Measurements from ENCODE around the gene PLD5.
"Not testable (repeated sequence)": the region's sequence is repeated elsewhere in the genome, so short reads cannot be mapped to it uniquely, and the experiment has no call there.

Gene PLD5

DNA sequence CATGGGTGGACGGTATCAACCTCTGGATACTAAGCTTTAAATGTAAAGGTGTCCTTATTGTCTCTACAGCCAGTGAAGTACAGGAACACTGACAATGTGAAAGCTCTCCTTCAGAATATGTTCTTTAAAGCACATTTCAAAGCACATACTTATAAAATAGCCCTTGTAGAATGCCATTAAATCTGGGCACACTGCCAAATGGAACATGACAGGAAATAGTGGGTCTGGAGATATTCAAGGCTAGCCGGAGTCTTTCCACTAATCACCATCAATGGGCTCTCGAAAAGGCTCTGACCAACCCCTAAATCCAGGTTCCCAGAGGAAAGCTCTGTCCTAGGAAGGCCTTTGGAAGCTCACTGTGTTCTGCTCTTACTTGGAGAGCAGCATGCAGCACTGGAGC lies 46.6 kb downstream of the PLD5 start:
- no peak for DNase-seq (ENCODE audit: low spot score)

DNA sequence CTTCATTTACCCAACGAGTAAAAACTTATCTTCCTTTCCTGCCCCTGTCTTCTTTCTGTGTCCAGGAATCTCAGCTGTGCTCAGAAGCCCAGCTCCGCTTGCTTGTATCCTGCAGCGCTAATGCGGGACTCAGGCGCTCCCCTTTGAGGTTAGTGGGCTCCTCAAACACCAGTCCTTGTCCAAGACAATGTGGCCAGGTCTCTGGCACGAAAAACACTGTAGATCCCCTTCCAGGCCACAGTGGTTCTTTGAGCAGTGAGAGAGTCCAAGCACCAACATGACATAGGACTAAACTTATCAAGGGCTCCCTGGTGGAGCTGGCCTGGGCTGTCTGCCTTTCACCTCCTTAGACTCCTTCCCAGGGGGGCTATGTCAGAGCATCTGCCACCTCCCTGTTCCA lies 53.7 kb downstream of the PLD5 start:
- no peak for DNase-seq (ENCODE audit: low spot score)

DNA sequence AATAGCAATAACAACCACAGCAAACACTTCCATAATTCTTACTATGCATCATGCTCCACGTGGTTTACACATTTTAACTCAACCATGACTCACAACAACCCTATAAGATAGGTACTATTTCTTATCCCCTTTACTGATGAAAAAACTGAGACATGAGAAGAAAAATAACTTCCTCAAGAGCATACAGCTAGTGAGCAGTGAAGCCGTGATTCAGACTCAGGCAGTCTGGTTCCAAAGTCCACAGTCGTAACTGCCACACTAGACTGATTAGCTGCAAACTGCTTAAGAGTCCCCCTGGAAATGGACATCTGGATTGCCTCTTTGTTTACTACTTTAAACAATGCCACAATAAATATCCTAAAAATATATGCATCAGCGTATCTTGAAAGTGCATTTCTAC lies 55.7 kb downstream of the PLD5 start:
- no peak for DNase-seq (ENCODE audit: low spot score)

DNA sequence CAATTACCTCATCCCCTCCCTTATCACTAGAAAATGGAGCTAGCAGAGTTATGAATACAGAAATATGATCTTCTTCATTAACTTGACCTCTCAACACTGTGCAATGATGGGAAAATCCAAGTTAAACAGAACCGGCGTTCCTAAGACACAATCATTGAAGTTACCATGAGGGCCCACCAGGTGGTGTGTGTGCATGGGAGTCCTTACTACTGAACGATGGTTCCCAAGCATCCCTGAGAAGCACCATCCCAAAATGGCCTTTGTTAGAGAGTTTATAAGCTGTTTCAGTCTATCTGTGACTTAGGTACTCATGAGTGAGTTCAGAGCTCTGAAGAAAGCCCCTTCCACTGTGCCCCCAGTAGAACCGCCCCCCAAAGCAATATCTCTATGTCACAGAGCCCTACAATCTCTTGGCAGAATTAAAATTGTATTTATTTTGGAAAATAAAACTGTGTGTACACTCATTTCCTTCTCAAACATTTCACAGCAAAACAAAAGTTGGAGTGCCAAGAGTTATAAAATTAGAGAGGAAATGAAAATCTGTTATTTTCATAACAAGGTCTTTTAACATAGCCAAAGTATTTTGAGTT lies 56.8 kb downstream of the PLD5 start:
- no peak for DNase-seq (ENCODE audit: low spot score)

DNA sequence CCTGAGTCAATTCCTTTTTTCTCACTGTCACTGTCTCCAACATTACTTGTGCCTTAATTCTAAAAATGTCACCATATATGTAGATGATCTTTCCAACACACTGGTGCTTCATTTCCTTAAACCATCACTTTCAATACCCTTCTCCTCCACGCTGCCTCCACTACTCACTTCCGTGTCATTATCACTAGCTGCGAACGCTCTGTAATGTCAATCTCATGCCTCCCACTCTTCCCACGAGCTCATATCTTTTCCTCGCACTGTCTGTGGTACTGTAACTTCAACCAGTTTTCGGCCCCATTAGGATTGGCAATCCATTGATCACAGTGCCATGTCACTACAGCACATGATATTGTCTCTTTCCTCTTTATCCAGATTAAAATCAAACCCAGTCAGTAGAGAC lies 61.6 kb downstream of the PLD5 start:
- no peak for DNase-seq (ENCODE audit: low spot score)

DNA sequence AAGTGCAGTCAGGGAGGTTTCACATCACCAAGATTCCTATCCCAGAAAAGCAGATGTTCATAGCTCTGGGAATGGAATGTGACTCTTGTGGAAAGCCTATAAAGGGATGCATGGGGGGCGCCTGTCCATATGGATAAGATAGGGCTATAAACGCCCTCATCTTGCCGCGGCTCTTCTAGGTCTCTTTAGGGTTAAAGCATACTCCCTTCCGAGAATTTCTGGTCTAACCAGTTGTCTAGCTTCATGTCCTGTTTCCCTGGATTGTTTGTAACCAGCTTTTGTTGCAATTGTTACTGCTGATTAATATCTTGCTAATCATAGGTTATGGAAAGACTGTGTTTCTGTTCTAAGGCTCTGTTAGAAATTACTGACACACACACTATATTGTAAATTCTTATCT lies 64.8 kb downstream of the PLD5 start:
- DNase-seq (ENCODE audit: low spot score): not testable (repeated sequence)

DNA sequence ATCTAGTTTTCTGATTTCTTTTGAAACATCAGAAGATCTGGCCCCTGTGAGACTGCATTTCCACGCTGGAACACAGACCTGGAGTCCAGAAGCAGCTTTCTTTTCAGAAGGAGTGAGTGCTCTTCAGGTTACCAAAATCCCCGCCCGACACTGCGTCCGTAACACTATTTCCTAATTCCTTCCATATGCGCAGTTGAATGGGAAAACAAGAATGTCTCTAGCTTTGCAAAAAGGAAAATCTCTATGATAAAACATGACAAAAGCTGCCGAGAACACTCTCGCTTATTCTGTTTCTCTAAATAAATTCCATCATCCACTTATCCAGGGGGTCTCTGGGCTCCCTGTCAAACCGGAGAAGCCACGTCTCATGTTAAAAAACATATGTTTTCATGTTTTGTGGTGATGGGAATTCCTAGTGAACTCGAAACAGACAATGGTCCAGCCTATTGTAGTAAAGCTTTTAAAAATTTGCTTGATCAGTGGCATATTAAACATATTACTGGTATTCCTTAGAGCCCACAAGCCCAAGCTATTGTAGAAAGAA lies 67.7 kb downstream of the PLD5 start:
- DNase-seq (ENCODE audit: low spot score): no peak

DNA sequence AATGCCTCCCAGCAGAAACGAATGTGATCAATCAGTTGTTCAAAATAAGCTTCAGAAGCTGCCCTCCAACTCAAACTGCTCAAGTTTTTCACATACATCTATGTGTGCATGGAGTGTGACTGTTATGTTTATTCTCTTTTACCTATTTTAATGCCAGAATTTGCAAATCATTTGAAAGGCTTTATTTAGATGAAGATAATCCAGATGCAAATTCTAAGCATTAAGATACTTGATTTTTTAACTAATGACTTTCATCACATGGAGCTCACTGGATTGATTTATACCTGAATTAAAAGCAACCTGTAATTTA lies 69.5 kb downstream of the PLD5 start:
- DNase-seq (ENCODE audit: low spot score): no peak

DNA sequence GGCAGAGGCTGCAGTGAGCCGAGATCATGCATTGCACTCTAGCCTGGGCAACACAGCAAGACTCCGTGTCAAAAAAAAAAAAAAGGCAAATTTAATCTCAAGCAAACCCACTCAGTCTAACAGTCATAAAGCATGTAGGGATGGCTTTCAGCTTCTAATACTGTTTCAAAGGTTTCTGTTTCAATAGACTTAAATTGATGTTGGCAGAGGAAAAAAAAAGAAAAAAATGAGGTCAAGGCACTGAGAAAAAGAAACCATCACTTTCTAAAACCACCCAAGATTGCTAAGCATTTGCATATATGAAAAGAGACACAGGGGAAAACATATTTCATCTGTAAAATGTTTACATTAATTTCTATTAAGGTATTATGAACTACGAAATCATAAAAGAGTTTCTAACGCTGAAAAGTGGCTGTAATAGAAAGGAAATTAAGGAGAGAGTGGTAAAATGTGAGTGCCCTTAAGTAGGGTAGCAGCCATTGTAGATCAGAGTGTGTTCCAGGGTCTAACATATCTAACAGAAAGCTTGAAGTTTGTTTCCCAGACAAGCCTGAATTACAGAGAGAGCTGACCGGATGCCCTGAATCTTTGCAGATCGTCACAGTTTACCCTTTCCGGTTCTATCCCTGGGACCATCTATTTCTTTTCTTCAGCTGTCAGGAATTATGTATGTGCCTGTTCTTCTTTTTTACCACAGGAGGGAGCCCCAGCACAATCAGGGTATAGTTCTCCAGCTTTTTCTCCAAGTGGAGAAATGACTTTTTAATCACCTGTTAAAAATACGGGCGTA lies 70.0 kb downstream of the PLD5 start:
- DNase-seq (ENCODE audit: low spot score): no peak

DNA sequence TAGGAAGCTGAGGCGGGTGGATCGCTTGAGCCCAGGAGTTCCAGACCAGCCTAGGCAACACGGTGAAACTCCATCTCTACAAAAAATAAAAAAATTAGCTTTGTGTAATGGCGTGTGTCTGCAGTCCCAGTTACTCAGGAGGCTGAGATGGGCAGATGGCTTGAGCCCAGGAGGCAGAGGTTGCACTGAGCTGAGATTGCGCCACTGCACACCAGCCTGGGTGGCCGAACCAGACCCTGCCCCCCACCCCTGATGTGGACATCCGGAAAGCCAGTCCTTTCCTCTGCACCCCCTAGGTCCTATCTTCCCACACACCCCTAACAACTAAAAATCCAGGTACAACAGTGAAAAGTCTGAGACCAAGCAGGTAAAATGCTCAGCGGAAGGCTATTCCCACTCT lies 71.9 kb downstream of the PLD5 start:
- no peak for DNase-seq (ENCODE audit: low spot score)

DNA sequence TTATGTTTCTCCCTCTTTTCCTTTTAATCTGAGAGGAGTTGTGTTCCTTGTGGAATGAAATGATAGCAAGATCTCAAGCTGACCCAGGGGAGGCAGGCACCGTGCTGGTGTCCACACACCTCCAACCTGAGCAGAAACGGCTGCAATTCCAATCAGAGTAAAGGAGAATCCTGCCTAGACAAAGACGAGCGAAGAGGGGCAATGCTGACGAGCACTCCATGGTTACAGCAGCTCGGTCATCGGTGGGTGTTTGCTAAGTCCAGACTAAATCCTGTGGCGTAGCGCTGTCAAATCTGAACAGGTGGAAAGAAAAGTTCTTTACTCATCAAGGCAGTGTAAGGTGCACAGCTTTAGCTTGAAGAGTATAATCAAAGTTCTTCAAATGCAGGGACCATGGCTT lies 74.8 kb downstream of the PLD5 start:
- no peak for DNase-seq (ENCODE audit: low spot score)

DNA sequence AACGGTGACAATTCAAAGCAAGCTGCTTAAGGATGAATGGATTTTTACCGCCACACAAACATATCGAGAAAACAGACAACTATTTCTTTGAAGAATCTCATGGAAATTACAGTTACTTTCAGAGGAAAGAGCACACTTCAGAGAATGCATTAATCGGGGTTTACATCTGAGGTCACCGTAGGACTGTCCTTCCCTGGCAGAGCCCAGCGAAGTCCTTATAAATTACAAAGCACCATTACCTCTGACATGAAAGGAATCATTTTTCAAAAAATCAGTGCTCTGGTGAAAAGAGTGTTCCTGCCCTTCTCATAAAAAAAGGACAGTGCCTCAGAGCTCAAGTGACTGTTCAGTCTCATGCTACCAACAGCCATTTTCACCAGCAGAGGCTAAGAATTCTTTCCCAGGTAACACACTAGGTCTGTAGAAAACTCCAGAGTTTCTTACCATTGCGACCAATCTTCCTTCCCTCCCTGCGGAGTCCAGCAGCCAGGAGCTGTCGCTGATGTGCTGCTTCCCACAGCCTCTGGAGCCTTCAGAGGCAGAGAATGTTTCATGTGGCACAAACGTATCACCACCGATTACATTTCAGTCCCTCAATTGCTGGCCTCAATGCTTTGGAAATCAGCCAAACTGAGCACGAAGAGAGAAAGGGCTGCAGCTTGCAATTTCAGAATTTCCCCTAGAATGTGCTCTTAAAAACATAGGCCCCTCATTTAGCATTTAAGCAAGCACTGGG lies 75.4 kb downstream of the PLD5 start:
- no peak for DNase-seq (ENCODE audit: low spot score)

DNA sequence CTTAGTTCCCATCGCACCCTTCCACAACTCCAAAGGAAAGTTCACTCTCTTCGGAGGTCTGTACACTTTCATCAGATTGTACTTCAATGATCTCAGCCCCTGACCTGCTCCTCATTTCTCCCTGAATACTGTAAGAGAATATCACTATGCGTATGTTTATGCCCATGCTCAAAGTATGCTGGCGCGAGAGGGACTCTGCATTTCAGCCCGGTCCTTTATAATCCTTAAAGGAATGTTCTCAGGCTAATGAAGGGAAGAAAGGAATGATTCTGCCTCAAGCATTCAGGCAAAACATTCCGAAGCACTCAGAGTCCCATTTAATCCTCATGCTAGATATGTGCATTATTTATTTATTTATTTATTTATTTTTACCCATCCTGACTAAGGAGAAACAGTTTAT lies 76.8 kb downstream of the PLD5 start:
- no peak for DNase-seq (ENCODE audit: low spot score)

DNA sequence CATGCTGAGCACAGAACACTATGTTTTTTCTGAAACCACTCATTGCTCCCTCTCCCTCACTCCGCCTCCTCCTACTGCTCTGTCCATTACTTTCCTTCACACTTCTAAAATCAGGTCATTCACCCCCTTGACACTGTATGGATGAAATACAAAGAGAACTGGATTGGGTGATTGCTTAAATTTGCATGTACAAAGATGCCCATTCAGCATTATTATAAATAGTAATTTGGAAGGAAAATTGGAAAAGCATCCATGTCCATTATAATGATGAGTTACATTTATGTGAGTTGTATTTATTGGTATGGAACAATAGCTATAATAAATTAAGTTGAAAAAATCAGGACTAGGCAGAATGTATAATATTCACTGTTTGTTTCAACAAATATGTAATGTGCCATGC lies 83.7 kb downstream of the PLD5 start:
- no peak for DNase-seq (ENCODE audit: low spot score)

DNA sequence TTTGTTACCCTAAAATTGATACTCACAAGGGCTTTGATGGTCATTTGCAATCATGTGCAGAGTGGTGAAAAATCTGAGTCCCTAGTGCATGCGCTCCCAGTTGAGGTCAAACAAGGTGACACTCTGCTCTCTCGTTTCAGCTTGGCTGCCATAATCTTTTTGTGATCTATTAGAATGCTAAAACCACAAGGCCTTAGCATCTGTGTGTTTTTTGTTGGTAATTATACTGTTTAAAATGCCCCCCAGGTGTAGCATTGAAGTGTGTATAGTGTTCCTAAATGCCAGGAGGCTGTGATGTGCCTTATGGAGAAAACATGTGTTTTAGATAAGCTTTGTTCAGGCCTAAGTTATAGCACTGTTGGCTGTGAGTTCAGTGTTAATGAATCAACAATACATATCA lies 89.3 kb downstream of the PLD5 start:
- DNase-seq (ENCODE audit: low spot score): no peak

DNA sequence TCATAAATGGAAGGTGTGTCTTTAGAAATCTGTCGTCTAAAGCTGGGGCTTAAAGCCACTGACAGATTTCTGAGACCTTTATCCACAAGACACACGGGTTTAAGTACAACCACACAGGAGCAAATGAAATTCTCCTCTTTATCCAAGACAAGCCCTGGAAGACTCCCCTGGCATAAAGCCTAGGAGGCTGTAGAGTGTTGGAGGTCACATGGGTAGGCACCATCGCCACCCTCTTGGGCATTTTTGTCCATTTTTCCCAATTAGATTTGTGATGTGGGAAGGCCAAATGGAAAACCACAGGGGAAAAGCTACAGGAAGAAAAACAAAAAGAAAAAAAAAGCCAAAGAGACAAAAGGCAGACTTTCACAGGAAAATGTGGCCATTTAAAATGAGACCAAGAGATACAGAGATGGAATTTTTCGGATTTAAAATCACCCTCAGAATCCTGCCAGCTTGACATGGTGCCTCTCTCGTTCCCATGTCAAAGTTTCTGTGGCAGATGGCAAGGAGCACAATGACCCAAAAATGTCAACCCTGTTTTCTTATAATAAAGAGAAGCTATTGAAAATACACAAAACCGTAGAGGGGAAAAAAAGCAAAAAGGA lies 91.9 kb downstream of the PLD5 start:
- DNase-seq (ENCODE audit: low spot score): no peak

DNA sequence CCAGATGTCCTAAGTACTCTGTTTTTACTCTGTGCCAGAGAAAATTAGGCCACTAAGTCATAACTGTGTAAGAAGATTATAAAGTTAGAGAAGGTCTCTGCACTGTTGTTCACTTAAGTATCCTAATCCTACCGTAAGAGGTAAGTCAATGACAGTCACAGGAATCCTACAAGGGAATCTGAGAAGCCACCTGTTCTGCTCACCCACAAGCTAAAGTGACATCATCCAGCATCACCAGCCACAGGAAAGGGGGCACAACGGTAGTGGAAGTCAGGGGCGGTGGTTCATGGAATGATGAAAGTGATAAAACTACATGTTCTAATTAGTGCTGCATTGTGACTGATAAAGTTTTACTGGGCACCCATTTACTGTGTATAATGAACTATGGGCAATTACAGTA lies 92.7 kb downstream of the PLD5 start:
- no peak for DNase-seq (ENCODE audit: low spot score)

DNA sequence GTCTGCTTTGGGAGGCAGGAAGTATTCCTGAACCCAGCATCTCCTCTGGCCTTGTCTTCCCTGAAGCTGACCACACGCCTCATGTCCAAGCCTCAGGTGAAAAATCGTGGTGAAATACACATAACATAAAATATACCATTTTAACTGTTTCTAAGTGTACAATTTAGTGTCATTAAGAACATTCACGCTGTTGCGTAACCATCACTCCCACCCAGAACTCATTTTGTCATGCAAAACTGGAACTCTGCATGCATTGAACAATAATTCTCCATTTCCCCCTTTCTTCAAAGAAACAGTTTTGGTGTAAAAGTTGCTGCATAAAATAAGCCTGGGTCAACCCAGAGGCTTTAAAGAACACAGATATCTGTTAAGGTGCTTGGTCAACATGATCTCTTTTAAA lies 93.5 kb downstream of the PLD5 start:
- no peak for DNase-seq (ENCODE audit: low spot score)

DNA sequence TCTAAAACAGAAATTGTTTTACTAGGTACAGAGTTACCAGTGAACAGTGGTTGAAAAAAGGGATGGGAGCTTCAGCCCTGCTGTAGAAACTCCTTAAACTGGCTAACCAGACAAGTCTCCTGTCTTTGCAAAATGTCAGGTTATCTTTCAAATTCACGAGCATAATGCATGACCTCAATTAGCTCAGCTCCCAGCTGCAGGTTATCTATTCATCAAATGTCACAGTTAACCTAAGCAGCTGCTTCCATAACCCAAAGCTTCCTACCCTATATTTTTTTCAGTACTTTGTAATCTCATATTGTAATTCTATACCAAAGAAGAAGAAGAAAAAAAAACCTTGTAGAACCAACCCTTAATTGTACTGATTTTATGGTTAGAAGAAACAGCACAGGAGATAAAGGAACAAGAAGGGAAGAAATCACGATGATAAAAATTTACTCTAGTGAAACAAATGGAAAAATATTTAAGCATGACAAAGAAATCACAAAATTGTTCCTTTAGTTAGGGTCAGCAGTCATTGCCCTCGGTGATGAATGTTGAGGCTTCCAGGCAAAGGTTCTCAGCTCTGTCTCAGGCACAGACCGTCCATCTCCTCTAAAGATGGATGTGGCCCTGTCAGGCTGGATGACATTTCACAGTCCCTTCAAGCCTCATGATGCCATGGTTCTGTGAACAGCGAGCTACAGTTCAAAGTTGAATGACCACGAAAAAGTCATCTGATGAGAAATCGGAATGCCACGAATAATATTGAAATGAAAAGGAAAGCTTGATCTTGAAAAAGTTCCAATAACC lies 95.9 kb downstream of the PLD5 start:
- DNase-seq (ENCODE audit: low spot score): no peak

DNA sequence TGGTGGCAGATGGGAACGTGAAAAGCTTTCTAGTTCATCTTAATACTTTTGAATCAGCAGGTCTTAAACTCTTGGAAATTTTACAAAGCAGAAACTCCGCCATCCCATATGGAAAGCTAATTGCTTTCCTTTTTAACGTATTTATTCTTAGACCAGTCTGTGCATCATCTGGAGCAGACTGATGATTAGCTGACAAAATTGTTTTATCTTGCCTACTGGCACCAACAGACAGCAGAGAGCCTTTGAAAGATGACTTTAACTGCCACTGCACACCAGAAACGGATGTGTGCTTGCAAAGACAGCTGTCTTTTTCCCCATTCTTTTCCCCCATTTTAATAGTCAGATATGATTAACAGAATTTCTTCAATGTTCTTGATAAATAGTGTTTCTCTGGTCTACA lies 97.0 kb downstream of the PLD5 start:
- no peak for DNase-seq (ENCODE audit: low spot score)

DNA sequence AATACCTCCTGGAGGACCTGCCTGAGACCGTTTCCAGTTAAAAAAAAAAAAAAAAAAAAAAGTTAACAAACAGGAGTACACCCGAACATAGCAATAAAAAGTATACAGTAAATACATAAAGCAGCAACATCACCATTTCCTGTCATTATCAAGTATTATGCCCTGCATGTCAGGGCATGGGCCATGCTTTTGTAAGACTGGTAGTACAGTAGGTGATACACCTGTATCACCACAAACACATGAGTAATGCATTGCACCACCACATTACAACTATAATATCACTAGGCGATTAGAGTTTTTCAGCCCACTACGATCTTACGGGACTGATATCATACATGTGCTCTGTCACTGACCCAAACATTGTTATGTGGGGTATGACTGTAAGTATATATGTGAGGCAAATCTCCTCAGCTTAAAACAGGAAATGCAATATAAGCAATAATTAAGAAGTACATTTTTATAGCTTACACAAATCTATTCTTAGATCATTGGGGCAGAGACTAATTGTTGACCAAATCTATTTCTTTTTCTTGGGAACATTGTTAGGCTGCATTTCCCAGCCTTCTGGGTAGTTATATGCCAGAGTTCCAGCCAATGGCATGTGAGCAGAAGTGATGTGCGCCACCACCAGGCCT lies 98.1 kb downstream of the PLD5 start:
- no peak for DNase-seq (ENCODE audit: low spot score)

DNA sequence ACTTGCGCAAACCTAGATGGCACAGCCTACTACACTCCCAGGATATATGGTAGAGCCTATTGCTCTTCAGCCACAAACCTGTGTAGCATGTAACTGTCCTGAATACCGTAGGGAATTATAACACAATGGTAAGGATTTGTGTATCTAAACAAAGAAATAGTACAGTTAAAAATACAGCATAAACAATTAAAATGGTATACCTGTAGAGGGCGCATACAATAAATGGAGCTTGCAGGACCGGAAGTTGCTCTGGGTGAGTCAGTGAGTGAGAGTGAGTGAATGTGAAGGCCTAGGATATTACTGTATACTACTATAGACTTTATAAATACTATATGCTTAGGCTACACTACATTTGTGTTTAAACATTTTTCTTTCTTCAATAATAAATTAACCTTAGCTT lies 99.3 kb downstream of the PLD5 start:
- no peak for DNase-seq (ENCODE audit: low spot score)
